SIG-M5 (cell line): ENCODE data around the gene CC2D1A.

Experiments used
- DNase-seq: peaks from one replicate; lab custom pipeline; 2025; lab: John Stamatoyannopoulos, UW

Gene CC2D1A

DNA sequence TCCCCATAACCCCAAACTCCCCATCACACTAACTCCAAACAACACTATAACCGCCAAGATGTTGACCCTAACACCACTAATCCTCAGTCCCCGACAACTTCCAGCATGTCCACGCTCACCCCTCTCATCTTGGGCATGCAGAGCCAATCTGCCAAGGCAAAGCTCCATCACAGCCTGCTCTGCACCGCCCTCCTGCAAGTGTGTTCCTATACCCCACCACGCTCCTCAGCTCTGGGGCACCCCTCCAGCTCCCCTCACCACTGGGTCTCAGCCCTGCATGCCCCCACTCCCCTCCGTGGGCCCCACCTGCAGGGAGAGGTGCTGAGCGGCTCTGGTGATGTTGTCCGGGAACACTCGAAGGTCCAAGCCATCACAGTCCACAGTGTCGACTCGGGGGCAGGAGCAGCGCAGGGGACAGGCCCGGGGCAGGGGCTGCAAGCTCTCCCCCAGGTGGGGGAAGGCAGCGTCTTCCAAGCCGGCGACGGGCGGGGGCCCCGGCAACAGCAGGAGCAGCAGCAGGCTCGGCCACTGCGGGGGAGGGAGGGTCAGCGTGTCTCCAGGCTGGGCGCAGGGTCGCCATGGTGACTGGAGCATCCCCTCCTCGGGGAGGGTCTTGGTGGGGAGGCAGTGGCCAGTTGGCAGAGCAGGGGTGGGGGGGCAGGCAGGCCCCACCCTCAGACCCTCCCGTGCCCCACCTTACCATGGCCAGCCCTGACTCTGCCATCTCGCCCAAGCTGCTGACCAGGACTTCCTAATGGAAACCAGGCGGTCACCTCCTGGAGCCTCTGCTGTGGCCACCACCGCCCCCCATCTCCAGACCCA lies 31.7 kb downstream of the CC2D1A start:
- no peak for DNase-seq

DNA sequence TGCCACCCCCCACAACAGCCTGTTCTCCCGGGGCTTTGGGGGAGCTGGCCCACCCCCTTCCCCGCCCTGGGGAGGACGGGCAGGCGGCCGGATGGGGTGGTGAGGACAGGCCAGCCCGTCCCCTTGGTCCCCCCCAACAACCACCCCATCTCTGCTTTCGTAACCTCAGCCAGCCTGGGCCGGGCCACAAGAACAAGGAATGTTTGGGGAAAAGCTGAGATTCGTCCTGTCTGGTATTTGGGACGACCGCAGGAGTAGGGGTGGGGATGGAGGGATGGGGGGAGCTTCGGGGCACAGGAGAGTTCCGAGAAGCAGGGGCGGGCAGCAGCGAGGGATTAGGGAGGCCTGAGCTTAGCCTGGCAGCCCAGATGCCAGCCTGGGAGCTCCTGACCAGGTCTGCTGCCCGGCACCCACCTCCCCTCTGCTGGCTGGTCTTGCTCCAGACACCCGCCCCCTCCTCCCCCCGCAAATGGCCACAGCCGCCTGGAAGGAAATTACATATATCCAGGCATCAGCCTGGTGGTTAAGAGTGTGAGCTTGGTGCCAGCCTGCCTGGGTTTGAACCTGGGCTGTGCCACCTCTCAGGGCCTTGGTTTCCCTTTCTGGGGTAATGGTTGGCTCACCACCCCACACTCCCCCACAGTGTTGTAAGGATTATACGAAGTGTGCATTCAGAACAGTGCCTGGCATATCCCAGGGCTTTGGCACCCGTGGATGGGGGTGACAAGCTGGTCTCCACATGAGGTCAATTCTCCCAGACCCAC lies 32.5 kb downstream of the CC2D1A start, which contains the start of gene PODNL1:
TSS of gene PODNL1 (minus strand) at position 117 of the 764 bp plus-strand sequence. CDS start 236 bp downstream, outside the sequence.
- DNase-seq, result no peak

- no peak for DNase-seq
Measured at GRCh38 chr19:13942023-13942684, 36.2 kb downstream of the CC2D1A start.

DNA sequence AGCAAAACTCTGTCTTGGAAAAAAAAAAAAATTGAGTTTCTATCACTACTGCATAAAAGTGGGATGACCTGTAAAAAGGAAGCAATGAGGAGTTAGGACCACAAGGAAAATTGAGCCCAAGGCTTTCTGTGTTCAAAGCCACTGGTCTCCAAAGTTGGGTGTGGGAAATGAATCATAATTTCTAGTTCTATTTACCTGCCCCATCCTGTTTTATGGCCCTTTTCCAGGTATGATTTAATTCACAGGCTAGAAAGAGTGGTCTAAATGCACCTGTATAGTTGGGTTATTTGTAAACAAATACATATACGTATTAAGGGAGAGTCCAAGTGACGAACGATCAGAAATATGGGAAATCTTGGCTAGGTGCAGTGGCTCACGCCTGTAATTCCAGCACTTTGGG lies 40.4 kb downstream of the CC2D1A start:
- DNase-seq, result no peak

- DNase-seq, result no peak
Measured at GRCh38 chr19:13951043-13951442, 45.0 kb downstream of the CC2D1A start.

GRCh38 chr19:13951799-13952153 lies 45.8 kb downstream of the CC2D1A start:
- no peak for DNase-seq

- DNase-seq, result peak; percentile 91
Measured at GRCh38 chr19:13952154-13952930, 46.3 kb downstream of the CC2D1A start, which contains the start of gene DCAF15. Gene DCAF15, plus strand, starts transcription at chr19:13952509. Its CDS starts 4 bp downstream, at chr19:13952513.

GRCh38 chr19:13952931-13953531 lies 47.0 kb downstream of the CC2D1A start:
- DNase-seq, result no peak

DNA sequence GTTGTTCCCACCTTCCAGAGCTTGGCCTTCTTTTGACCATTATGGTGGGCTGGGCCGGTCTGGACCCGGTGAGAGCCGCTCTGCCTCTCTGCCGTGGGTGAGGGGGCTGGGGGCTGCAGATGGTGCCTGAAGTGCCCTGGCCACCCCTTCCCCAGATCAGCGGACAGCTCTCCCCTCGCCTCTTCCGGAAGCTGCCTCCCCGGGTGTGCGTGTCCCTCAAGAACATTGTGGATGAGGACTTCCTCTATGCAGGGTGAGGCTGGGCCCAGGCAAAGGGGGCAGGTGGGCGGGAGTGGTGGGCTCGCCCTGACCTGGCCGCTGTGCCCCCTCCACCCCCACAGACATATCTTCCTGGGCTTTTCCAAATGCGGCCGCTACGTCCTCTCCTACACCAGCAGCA lies 48.2 kb downstream of the CC2D1A start:
- no peak for DNase-seq

- no peak for DNase-seq
Measured at GRCh38 chr19:13955662-13956364, 49.8 kb downstream of the CC2D1A start.

- DNase-seq, result no peak
Measured at GRCh38 chr19:13956365-13956744, 50.4 kb downstream of the CC2D1A start.

GRCh38 chr19:13957051-13957450 lies 51.0 kb downstream of the CC2D1A start:
- no peak for DNase-seq

- DNase-seq, result no peak
Measured at GRCh38 chr19:13958043-13958442, 52.0 kb downstream of the CC2D1A start.

DNA sequence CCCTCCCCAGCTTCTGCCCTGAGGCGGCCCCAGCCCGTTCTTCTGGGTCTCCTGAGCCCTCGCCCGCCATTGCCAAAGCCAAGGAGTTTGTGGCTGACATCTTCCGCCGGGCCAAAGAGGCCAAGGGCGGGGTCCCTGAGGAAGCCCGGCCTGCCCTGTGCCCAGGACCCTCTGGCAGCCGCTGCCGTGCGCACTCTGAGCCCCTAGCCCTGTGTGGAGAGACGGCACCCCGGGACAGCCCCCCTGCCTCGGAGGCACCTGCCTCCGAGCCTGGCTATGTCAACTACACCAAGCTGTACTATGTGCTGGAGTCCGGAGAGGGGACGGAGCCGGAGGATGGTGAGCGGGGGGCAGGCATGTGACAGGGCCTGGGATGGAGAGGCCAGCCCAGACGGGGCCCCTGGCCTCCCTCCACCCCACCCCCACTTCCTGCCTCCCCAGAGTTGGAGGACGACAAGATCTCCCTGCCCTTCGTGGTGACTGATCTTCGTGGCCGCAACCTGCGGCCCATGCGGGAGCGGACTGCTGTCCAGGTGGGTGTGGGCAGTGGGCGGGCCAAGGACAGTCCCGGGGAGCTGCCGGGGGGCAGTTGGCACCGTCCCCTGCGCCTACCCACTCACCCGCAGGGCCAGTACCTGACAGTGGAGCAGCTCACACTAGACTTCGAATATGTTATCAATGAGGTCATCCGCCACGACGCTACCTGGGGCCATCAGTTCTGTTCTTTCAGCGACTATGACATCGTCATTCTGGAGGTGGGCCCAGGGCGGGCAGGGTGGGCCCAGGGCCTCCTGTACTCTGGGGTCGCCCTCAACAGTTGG lies 53.4 kb downstream of the CC2D1A start:
- DNase-seq, result no peak

DNA sequence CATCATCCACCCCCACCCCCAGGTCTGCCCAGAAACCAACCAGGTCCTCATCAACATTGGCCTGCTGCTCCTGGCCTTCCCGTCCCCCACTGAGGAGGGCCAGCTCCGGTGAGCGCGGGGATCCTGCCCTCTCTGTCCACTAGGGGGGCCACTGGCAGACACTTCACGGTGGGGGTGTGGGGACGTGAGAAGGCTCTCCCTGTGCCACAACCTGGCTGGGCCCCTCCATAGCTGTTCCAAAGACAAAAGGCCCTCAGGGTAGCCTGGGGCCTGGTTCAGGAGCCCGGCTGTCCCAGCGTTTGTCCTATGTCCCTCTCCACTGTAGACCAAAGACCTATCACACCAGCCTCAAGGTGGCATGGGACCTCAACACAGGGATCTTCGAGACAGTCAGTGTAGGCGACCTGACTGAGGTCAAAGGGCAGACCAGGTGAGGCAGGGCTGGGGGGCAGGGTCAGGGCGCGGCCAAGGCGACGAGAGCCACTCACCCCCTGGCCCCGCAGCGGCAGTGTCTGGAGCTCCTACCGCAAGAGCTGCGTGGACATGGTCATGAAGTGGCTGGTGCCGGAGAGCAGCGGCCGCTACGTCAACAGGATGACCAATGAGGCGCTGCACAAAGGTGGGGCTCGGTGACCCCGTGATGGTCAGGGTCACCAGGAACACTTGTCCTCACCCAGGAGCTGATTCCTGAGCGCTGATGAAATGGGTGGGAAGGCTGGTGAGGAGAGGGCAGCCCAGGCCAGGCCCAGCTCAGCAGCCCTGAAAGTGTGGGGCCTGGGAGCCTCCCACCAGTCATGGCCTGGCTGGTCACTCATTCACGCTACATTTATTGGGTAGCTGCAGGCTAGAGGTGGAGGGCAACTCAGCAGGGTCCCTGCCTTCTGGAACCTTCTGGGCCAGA lies 54.2 kb downstream of the CC2D1A start:
- DNase-seq, result no peak

GRCh38 chr19:13960863-13961784 lies 55.1 kb downstream of the CC2D1A start:
- DNase-seq, result no peak

DNA sequence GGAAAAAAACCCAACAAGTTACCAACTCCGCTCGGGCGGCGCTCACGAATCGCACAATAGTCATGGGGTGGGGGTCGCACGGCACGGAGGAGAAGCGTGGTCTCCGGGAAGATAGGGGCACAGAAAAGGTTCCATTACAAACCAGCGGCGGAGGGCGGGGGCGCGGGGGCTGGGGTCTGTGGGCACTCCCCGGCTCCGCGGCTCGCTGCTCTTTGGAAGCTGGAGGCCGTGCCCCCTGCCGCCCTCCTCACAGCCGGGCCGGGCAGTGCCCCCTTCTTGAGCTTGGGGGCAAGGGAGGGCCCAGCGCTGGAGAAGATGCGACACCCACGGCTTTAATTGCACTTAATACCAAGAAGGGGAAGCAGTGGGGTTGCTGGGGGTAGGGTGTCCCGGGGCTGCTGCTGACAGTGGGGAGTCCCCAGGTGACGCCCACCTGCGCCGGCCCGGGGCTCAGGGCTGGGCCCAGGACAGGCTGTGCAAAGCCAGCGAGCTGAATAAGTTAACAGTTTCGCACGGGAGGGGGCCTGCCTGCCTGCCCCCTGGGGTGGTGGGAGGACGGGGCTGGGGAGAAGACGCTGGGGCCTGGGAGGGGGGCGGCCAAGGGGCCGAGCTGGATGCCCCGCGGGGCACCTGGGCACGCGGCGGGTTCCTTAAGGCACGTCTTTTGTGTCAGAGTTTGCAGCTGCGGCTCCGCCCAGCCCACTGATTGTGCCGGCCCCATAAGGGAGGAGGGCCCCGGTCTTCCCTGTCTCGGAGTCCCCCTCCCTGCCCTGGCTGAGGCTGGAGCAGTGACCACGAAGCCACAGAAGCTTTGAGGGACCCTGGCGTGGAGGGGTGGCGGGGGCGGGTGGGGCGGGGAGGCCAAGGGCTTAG lies 56.1 kb downstream of the CC2D1A start:
- no peak for DNase-seq
